B cell (primary cell): Measurements from ENCODE around the gene NETO1. TPM values are rescaled to one million over a fixed set of nuclear protein-coding genes. Genes with fewer than 3 reads are reported as not detected.

Experiments used
- ATAC-seq: fragments of 200-7000 bp; cut with Tn5 transposase; one replicate; pipeline ENCODE4 v1.10.0; 2021; ENCODE audit warnings: low read depth, mild to moderate bottlenecking, moderate number of reproducible peaks, moderate library complexity
- CTCF ChIA-PET: fragments of 350-600 bp; sonication (Branson Sonifier 250); formaldehyde crosslinking; loops from one replicate; lab custom pipeline; 2021; ENCODE audit warnings: antibody characterized with exemption, inconsistent platforms; lab: Charles Lee
- POLR2A ChIA-PET: fragments of 350-600 bp; sonication (Branson Sonifier 250); formaldehyde crosslinking; loops from one replicate; lab custom pipeline; 2021; ENCODE audit warnings: antibody characterized with exemption; lab: Charles Lee
- DNase-seq: peaks from one replicate; pipeline ENCODE4 v3.0.0; 2013
- H2AFZ ChIP-seq: 2 replicates; pipeline ENCODE4 v1.6.1; 2012; ENCODE audit warnings: mild to moderate bottlenecking, low read depth, low read length; ENCODE audit not compliant: insufficient read depth, poor library complexity, severe bottlenecking
- H3K27ac ChIP-seq, 2 donors: 1 replicate in 1 of 2; 2 replicates in 1 of 2; pipeline ENCODE4 v1.5.1; 2012 to 2013; ENCODE audit warnings: low read length in 2 of 2, mild to moderate bottlenecking in 2 of 2, moderate library complexity in 1 of 2
- H3K27me3 ChIP-seq, 4 experiments: fragments of 200-600 bp in 1 of 4; sonication (generic) in 1 of 4; replicated peaks in 1 of 4; 1 replicate in 2 of 4; 2 replicates in 2 of 4; pipeline versions ENCODE4 v1.6.1 to v1.7.0; 2013 to 2016; ENCODE audit warnings: low read length in 3 of 4, mild to moderate bottlenecking in 2 of 4, mixed read lengths in 1 of 4, moderate library complexity in 1 of 4; ENCODE audit not compliant: insufficient read depth in 4 of 4, control insufficient read depth in 3 of 4; ENCODE audit errors: control extremely low read depth in 1 of 4
- H3K36me3 ChIP-seq, 2 experiments: replicated peaks in 1 of 2; 1 replicate in 1 of 2; 2 replicates in 1 of 2; pipeline versions ENCODE4 v1.6.1 to v1.7.1; 2013; ENCODE audit warnings: low read length in 1 of 2; ENCODE audit not compliant: insufficient read depth in 2 of 2, control insufficient read depth in 1 of 2; ENCODE audit errors: control extremely low read depth in 1 of 2, extremely low read depth in 1 of 2
- H3K4me1 ChIP-seq, 2 donors: fragments of 200-600 bp in 1 of 2; sonication (generic) in 1 of 2; 1 replicate in 1 of 2; 2 replicates in 1 of 2; pipeline versions ENCODE4 v1.5.1 to v1.6.1; 2013 to 2017; ENCODE audit warnings: low read length in 2 of 2; ENCODE audit not compliant: control insufficient read depth in 2 of 2, insufficient read depth in 2 of 2
- H3K4me2 ChIP-seq: replicated peaks from 2 replicates; pipeline ENCODE3; 2012; ENCODE audit warnings: mild to moderate bottlenecking, low read depth, low read length; ENCODE audit not compliant: poor library complexity, severe bottlenecking
- H3K4me3 ChIP-seq, 5 experiments: fragments of 200-600 bp in 1 of 5; sonication (generic) in 1 of 5; 1 replicate in 3 of 5; 2 replicates in 2 of 5; pipeline versions ENCODE4 v1.5.1 to v1.7.0; 2011 to 2016; ENCODE audit warnings: low read length in 4 of 5, mild to moderate bottlenecking in 4 of 5, low read depth in 2 of 5, control low read depth in 1 of 5, moderate library complexity in 1 of 5; ENCODE audit not compliant: insufficient read depth in 1 of 5; ENCODE audit errors: control extremely low read depth in 1 of 5, extremely low read depth in 1 of 5
- H3K79me2 ChIP-seq: fragments of 200-600 bp; sonication (generic); one replicate; pipeline ENCODE4 v1.6.0; 2016; ENCODE audit warnings: low read length; ENCODE audit not compliant: control insufficient read depth, insufficient read depth
- H3K9ac ChIP-seq: fragments of 200-600 bp; sonication (generic); 2 replicates; pipeline ENCODE4 v1.6.1; 2017; ENCODE audit warnings: mild to moderate bottlenecking, low read length, moderate library complexity
- H3K9me3 ChIP-seq, 3 donors: one replicate each; pipeline versions ENCODE4 v1.6.1 to v1.7.1; 2013; ENCODE audit warnings: low read length in 2 of 3; ENCODE audit not compliant: control insufficient read depth in 2 of 3, insufficient read depth in 1 of 3; ENCODE audit errors: control extremely low read depth in 1 of 3
- H4K20me1 ChIP-seq: 2 replicates; pipeline ENCODE4 v1.6.0; 2012; ENCODE audit warnings: mild to moderate bottlenecking, low read length; ENCODE audit not compliant: insufficient read depth, control insufficient read depth, poor library complexity, severe bottlenecking
- H3K27ac Mint-ChIP-seq: one replicate; pipeline ENCODE4 v1.8.0; 2021; ENCODE audit warnings: mixed read lengths
- H3K27me3 Mint-ChIP-seq: one replicate; pipeline ENCODE4 v1.8.0; 2021; ENCODE audit warnings: mixed read lengths
- H3K4me1 Mint-ChIP-seq: one replicate; pipeline ENCODE4 v1.8.0; 2021; ENCODE audit warnings: mixed read lengths
- H3K4me3 Mint-ChIP-seq: one replicate; pipeline ENCODE4 v1.8.0; 2021; ENCODE audit warnings: mixed read lengths
- H3K9me3 Mint-ChIP-seq: one replicate; pipeline ENCODE4 v1.8.0; 2022; ENCODE audit warnings: mixed read lengths; ENCODE audit not compliant: insufficient read depth
- CTCF ChIP-seq: fragments of 200-600 bp; IDR thresholded peaks from one replicate; pipeline ENCODE4 v1.8.0; 2022; ENCODE audit warnings: antibody characterized with exemption, mild to moderate bottlenecking
- EZH2 ChIP-seq: IDR thresholded peaks from 2 replicates; pipeline ENCODE4 v1.6.1; 2012; ENCODE audit warnings: borderline replicate concordance, low read depth, mild to moderate bottlenecking, moderate library complexity, low read length; ENCODE audit not compliant: insufficient read depth, poor library complexity, severe bottlenecking
- WGBS: methylation state at CpG from one replicate; pipeline ENCODE4 v1.1.5; 2013; ENCODE audit warnings: missing lambda C conversion rate; ENCODE audit not compliant: insufficient coverage; 5-methylcytosine and 5-hydroxymethylcytosine counted together
- intact Hi-C: fragments of 100-400 bp; cut with micrococcal nuclease; formaldehyde crosslinking; loops from one replicate; pipeline ENCODE4 v1.10.0; 2022
- polyA plus RNA-seq: library from polyadenylated mRNA; depleted of rRNA; stranded (reverse); fragments of >200 nt; gene quantifications from 2 replicates; pipeline ENCODE4 v1.2.3, GENCODE V29; 2012
- total RNA-seq, 2 donors: library from RNA; stranded (reverse); fragments of 120-200 nt in 1 of 2; gene quantifications; 1 replicate in 1 of 2; 2 replicates in 1 of 2; pipeline versions ENCODE4 v1.2.3 to v1.2.4, GENCODE V29; 2013 to 2022

NETO1 gene
- total and polyA plus RNA-seq, 2 donors (not counting 1 experiment from before 2014, with no cell fraction given), result 8.4 to 10.5 TPM

- peak overlapping the region; percentile 86 for H3K4me3 Mint-ChIP-seq
- DNase-seq (peak; percentile 76), ATAC-seq (peak; percentile 47)
- WGBS, result 12% methylated on average over 49 of the region's 57 CpGs
- Histone ChIP-seq H3K27me3 (peaks cover 0 to 21% (median 0%) of the 10 kb centered on the region in 4 experiments), H3K9ac (peak overlapping the region; percentile 75), H3K9me3 (peaks cover 0 to 12% (median 0%) of the 10 kb centered on the region in 3 donors), H3K36me3 (no peaks in the 10 kb centered on the region), H3K4me2 (peak overlapping the region; percentile 90), H3K4me1 (peaks cover 16 to 26% of the 10 kb centered on the region in 2 donors), H2AFZ (peak overlapping the region; percentile 76), H3K4me3 (peak overlapping the region; percentile 11 to 74 (median 68)), H3K79me2 (no peaks in the 10 kb centered on the region), H4K20me1 (no peaks in the 10 kb centered on the region), H3K27ac (peak overlapping the region in 1 of 2 donors; percentile 5)
- ChIA-PET POLR2A (no interaction called here), CTCF (interaction anchor here (0.6 to 0.8 kb wide), 2 partner anchors 266 to 336 kb away, joined by 3 to 4 read pairs; no protein-coding TSS in a partner anchor)
- no peak for TF ChIP-seq EZH2
- TF ChIP-seq CTCF, result no peak
- H3K9me3 Mint-ChIP-seq, result no peaks in the 10 kb centered on the region
- H3K27ac Mint-ChIP-seq, result peak overlapping the region; percentile 47
- intact Hi-C loops, result loop anchor here (1.0 kb wide), 1 partner anchor 267 kb away; no protein-coding TSS in a partner anchor
- peaks cover 26% of the 10 kb centered on the region for H3K4me1 Mint-ChIP-seq
- peaks cover 14% of the 10 kb centered on the region for H3K27me3 Mint-ChIP-seq
Measured at GRCh38 chr18:72869226-72870185, 1.7 kb upstream of the NETO1 start.
